HepG2 (cell line): ENCODE measurements around the gene PRCD. TPM values are rescaled to one million over a fixed set of nuclear protein-coding genes. Genes with fewer than 3 reads are reported as not detected.
A peak's percentile ranks its signal among the peaks of the same experiment; 100 is the strongest.

Experiments used
- ARNT ChIP-seq: fragments of 450-650 bp; IDR thresholded peaks from 2 replicates; pipeline ENCODE4 v1.6.1; 2017
- DDIT3 ChIP-seq: sonication (generic); formaldehyde crosslinking; IDR thresholded peaks from 2 replicates; pipeline ENCODE4 v1.4.0; 2020; ENCODE audit warnings: mild to moderate bottlenecking, missing genetic modification reagents
- FOXA3 ChIP-seq: IDR thresholded peaks from 2 replicates; pipeline ENCODE4 v1.6.1; 2016; ENCODE audit warnings: missing genetic modification reagents, missing compliant biosample characterization
- KAT2B ChIP-seq: fragments of 150-350 bp; IDR thresholded peaks from 2 replicates; pipeline ENCODE4 v1.6.1; 2014; ENCODE audit warnings: low read depth, low read length, borderline replicate concordance
- KAT8 ChIP-seq: IDR thresholded peaks from 2 replicates; pipeline ENCODE4 v1.6.1; 2016; ENCODE audit warnings: missing genetic modification reagents, missing compliant biosample characterization
- MAX ChIP-seq: IDR thresholded peaks from 2 replicates; pipeline ENCODE4 v1.6.1; 2012; ENCODE audit warnings: inconsistent platforms
- MNT ChIP-seq: fragments of 450-650 bp; IDR thresholded peaks from 2 replicates; pipeline ENCODE4 v1.6.1; 2016
- NCOR1 ChIP-seq: fragments of 200-600 bp; sonication (generic); IDR thresholded peaks from 2 replicates; pipeline ENCODE4 v1.7.0; 2017; ENCODE audit warnings: antibody characterized with exemption, low read length, borderline replicate concordance
- NFYC ChIP-seq: IDR thresholded peaks from 2 replicates; pipeline ENCODE4 v1.6.1; 2016; ENCODE audit warnings: missing genetic modification reagents, missing compliant biosample characterization
- RELA ChIP-seq: sonication (generic); formaldehyde crosslinking; IDR thresholded peaks from 2 replicates; pipeline ENCODE4 v1.4.0; 2020; ENCODE audit warnings: missing genetic modification reagents
- SRSF4 ChIP-seq: fragments of 200-400 bp; formaldehyde crosslinking; IDR thresholded peaks from one replicate; pipeline ENCODE4 v1.6.1; 2018; ENCODE audit warnings: mild to moderate bottlenecking, low read depth, low read length, moderate library complexity; ENCODE audit not compliant: poor library complexity, severe bottlenecking
- TBP ChIP-seq: sonication (generic); formaldehyde crosslinking; IDR thresholded peaks from 2 replicates; pipeline ENCODE4 v1.5.0; 2020; ENCODE audit warnings: missing genetic modification reagents
- TFDP2 ChIP-seq: sonication (generic); formaldehyde crosslinking; IDR thresholded peaks from 2 replicates; pipeline ENCODE4 v1.4.0; 2020; ENCODE audit warnings: missing genetic modification reagents
- USF2 ChIP-seq, 2 experiments: sonication (generic) in 1 of 2; formaldehyde crosslinking in 1 of 2; IDR thresholded peaks; 2 replicates each; pipeline versions ENCODE4 v1.5.1 to v1.6.1; 2011 to 2020; ENCODE audit warnings: borderline replicate concordance in 1 of 2, low read depth in 1 of 2, low read length in 1 of 2, mild to moderate bottlenecking in 1 of 2, missing genetic modification reagents in 1 of 2, moderate library complexity in 1 of 2
- ZNF274 ChIP-seq: sonication (generic); formaldehyde crosslinking; IDR thresholded peaks from 2 replicates; pipeline ENCODE4 v1.5.1; 2020; ENCODE audit warnings: mild to moderate bottlenecking, missing genetic modification reagents
- ZNF607 ChIP-seq: sonication (generic); formaldehyde crosslinking; IDR thresholded peaks from 2 replicates; pipeline ENCODE4 v1.5.1; 2020; ENCODE audit warnings: missing genetic modification reagents, mild to moderate bottlenecking, borderline replicate concordance
- ZNF704 ChIP-seq: sonication (generic); formaldehyde crosslinking; IDR thresholded peaks from 2 replicates; pipeline ENCODE4 v1.8.1; 2023; ENCODE audit warnings: mild to moderate bottlenecking, inconsistent platforms, moderate library complexity, missing genetic modification reagents, borderline replicate concordance
- ZNF770 ChIP-seq: sonication (generic); formaldehyde crosslinking; IDR thresholded peaks from 2 replicates; pipeline ENCODE4 v1.5.0; 2020; ENCODE audit warnings: mild to moderate bottlenecking, missing genetic modification reagents
- polyA plus RNA-seq, 8 experiments: library from polyadenylated mRNA; depleted of rRNA in 3 of 8; stranded (reverse) in 7 of 8; unstranded in 1 of 8; fragments of >200 nt; fragmentation: Illumina TruSeq in 4 of 8; extraction: Trizol in 4 of 8; gene quantifications; 2 replicates each; pipeline versions ENCODE4 v1.2.1 to v1.2.3, GENCODE V29; 2011 to 2016; ENCODE audit warnings: low read depth in 4 of 8, missing spikeins in 1 of 8, mixed read lengths in 1 of 8; ENCODE audit not compliant: insufficient read depth in 1 of 8
- total RNA-seq, 5 experiments: library from RNA; depleted of rRNA; stranded (reverse); fragments of >200 nt; fragmentation: Illumina TruSeq; extraction: Trizol; gene quantifications; 2 replicates each; pipeline ENCODE4 v1.2.3, GENCODE V29; 2016; ENCODE audit warnings: low read depth in 1 of 5

The PRCD gene
- total and polyA plus RNA-seq, 2 of the 13 experiments (the other 11 are each of a cell fraction or from before 2014, with no cell fraction given) = 0.51 TPM; not detected in 1

GRCh38 chr17:76517638-76518038, 22.2 kb upstream of the PRCD start (continued):
- TF ChIP-seq DDIT3 (CRISPR knock-in tag) (no peak), NFYC (CRISPR knock-in tag) (no peak), ZNF704 (CRISPR knock-in tag) (no peak), USF2 (IDR thresholded peaks at IDR 0.05; ENCODE audit: low read depth, low read length) (peak; percentile 70; the same call in 1 of the 2 replicates), USF2 (CRISPR knock-in tag; IDR thresholded peaks at IDR 0.05; ENCODE audit: borderline replicate concordance) (no peak; the same call in 1 of the 2 replicates), ARNT (no peak), KAT8 (CRISPR knock-in tag) (no peak), NCOR1 (no peak), TBP (CRISPR knock-in tag) (no peak), MAX (0 out of 2 replicates have a peak, but pooled peaks have one; percentile 53), TFDP2 (no peak), ZNF770 (CRISPR knock-in tag) (no peak), ZNF607 (CRISPR knock-in tag) (no peak), KAT2B (no peak), ZNF274 (CRISPR knock-in tag) (0 out of 2 replicates have a peak, but pooled peaks have one; percentile 16), FOXA3 (CRISPR knock-in tag) (0 out of 2 replicates have a peak, but pooled peaks have one; percentile 12), MNT (no peak), RELA (CRISPR knock-in tag) (no peak), SRSF4 (no peak)
